Tibial artery (tissue), 4 donors: ENCODE results near the gene SYNJ2.

ENCODE experiments used
- DNase-seq, 2 donors: peaks; one replicate each; pipeline ENCODE4 v3.0.0-alpha.2; 2019
- H3K27ac ChIP-seq, 2 donors: fragments of 200-600 bp; sonication (generic) in 1 of 2; 1 replicate in 1 of 2; 2 replicates in 1 of 2; pipeline ENCODE4 v1.5.1; 2018 to 2019; ENCODE audit warnings: mild to moderate bottlenecking in 1 of 2
- H3K27me3 ChIP-seq, 2 donors: fragments of 200-600 bp; sonication (generic) in 1 of 2; one replicate each; pipeline versions ENCODE4 v1.5.1 to v1.6.0; 2016 to 2019
- H3K36me3 ChIP-seq, 3 donors: fragments of 200-600 bp; sonication (generic) in 2 of 3; one replicate each; pipeline ENCODE4 v1.5.1; 2016 to 2019; ENCODE audit warnings: mild to moderate bottlenecking in 2 of 3
- H3K4me1 ChIP-seq, 4 donors: fragments of 200-600 bp; sonication (generic) in 2 of 4; 1 replicate in 3 of 4; 2 replicates in 1 of 4; pipeline ENCODE4 v1.5.1; 2016 to 2019
- H3K4me3 ChIP-seq, 2 donors: fragments of 200-600 bp; sonication (generic) in 1 of 2; 1 replicate in 1 of 2; 2 replicates in 1 of 2; pipeline ENCODE4 v1.5.1; 2018 to 2019; ENCODE audit warnings: mild to moderate bottlenecking in 2 of 2
- H3K9me3 ChIP-seq, 3 donors: fragments of 200-600 bp; sonication (generic) in 1 of 3; one replicate each; pipeline ENCODE4 v1.5.1; 2016 to 2019
- CTCF ChIP-seq, 2 experiments: fragments of 200-600 bp in 1 of 2; fragments of 450-650 bp in 1 of 2; IDR thresholded peaks; one replicate each; pipeline ENCODE4 v1.5.1; 2017 to 2019; ENCODE audit warnings: antibody characterized with exemption in 2 of 2, mild to moderate bottlenecking in 1 of 2, moderate library complexity in 1 of 2
- intact Hi-C: fragments of 100-400 bp; cut with DNase I; formaldehyde crosslinking; loops from one replicate; pipeline ENCODE4 v1.15.0; 2023; ENCODE audit warnings: low total_unique reads

Gene SYNJ2

GRCh38 chr6:158063736-158064135, 82.1 kb downstream of the SYNJ2 start:
- H3K27ac ChIP-seq, result no peak overlapping the region
- DNase-seq, result no peak
- H3K9me3 ChIP-seq, result no peaks in the 10 kb centered on the region
- peaks cover 6 to 47% (median 32%) of the 10 kb centered on the region in 3 donors for H3K36me3 ChIP-seq
- H3K4me1 ChIP-seq, result peaks cover 6 to 42% (median 35%) of the 10 kb centered on the region in 4 donors
- no peaks in the 10 kb centered on the region for H3K27me3 ChIP-seq
- no peak overlapping the region for H3K4me3 ChIP-seq
- no peak for TF ChIP-seq CTCF (IDR thresholded peaks at IDR 0.05)
- intact Hi-C loops, result loop anchor here (5.0 kb wide), 1 partner anchor 81 kb away; the partner anchor contains the start of gene SYNJ2

- Histone ChIP-seq H3K4me3 (no peak overlapping the region), H3K27me3 (no peaks in the 10 kb centered on the region), H3K9me3 (no peaks in the 10 kb centered on the region), H3K27ac (no peak overlapping the region), H3K4me1 (peaks cover 6 to 41% (median 29%) of the 10 kb centered on the region in 4 donors), H3K36me3 (peaks cover 6 to 55% (median 32%) of the 10 kb centered on the region in 3 donors)
- DNase-seq, result no peak
- intact Hi-C loops, result loop anchor here (5.0 kb wide), 1 partner anchor 82 kb away; the partner anchor contains the start of gene SYNJ2
- TF ChIP-seq CTCF (IDR thresholded peaks at IDR 0.05), result no peak
Observed at GRCh38 chr6:158064725-158065251, 83.1 kb downstream of the SYNJ2 start.

- no peak for TF ChIP-seq CTCF (IDR thresholded peaks at IDR 0.05)
- DNase-seq, result no peak
- Histone ChIP-seq H3K4me3 (no peak overlapping the region), H3K9me3 (no peaks in the 10 kb centered on the region), H3K36me3 (peaks cover 6 to 70% (median 37%) of the 10 kb centered on the region in 3 donors), H3K27me3 (no peaks in the 10 kb centered on the region), H3K4me1 (peaks cover 0 to 27% (median 15%) of the 10 kb centered on the region in 4 donors), H3K27ac (no peak overlapping the region)
- intact Hi-C loops, result no loop called here
Observed at GRCh38 chr6:158066136-158066781, 84.6 kb downstream of the SYNJ2 start.

GRCh38 chr6:158067436-158068015, 85.9 kb downstream of the SYNJ2 start:
- Histone ChIP-seq H3K4me1 (peaks cover 0 to 17% (median 12%) of the 10 kb centered on the region in 4 donors), H3K27ac (peak overlapping the region in 1 of 2 donors; percentile 71), H3K36me3 (peaks cover 6 to 77% (median 37%) of the 10 kb centered on the region in 3 donors), H3K27me3 (no peaks in the 10 kb centered on the region), H3K9me3 (no peaks in the 10 kb centered on the region), H3K4me3 (no peak overlapping the region)
- no peak for TF ChIP-seq CTCF (IDR thresholded peaks at IDR 0.05)
- DNase-seq, result no peak
- intact Hi-C loops, result no loop called here

- Histone ChIP-seq H3K27me3 (no peaks in the 10 kb centered on the region), H3K4me1 (peaks cover 0 to 17% (median 12%) of the 10 kb centered on the region in 4 donors), H3K9me3 (no peaks in the 10 kb centered on the region), H3K4me3 (no peak overlapping the region), H3K36me3 (peaks cover 10 to 74% (median 34%) of the 10 kb centered on the region in 3 donors), H3K27ac (peak overlapping the region; percentile 53 to 71)
- no peak for TF ChIP-seq CTCF (IDR thresholded peaks at IDR 0.05)
- intact Hi-C loops, result no loop called here
- no peak for DNase-seq
Observed at GRCh38 chr6:158068156-158068892, 86.7 kb downstream of the SYNJ2 start.
